Hematopoietic multipotent progenitor cell treated with erythropoietin and hydrocortisone succinate and interleukin-3 and kit ligand, for 15 days (in vitro differentiated cells): ENCODE measurements around the gene CCN6.

ENCODE experiments used
- DNase-seq: peaks from one replicate; pipeline ENCODE4 v3.0.0-alpha.2; 2015; ENCODE audit warnings: low spot score

Gene CCN6

GRCh38 chr6:112054001-112054400 is at the start of gene CCN6:
Gene CCN6, plus strand, starts transcription at chr6:112054104. Its CDS starts 254 bp downstream, at chr6:112054358.
- no peak for DNase-seq

- no peak for DNase-seq
These were observed 49.5 kb upstream of the CCN6 start for GRCh38 chr6:112004201-112005012.

GRCh38 chr6:112005013-112005371 is 48.9 kb upstream of the CCN6 start:
- DNase-seq: no peak

GRCh38 chr6:112007254-112007653 is 46.6 kb upstream of the CCN6 start:
- no peak for DNase-seq

- no peak for DNase-seq
These were observed 46.1 kb upstream of the CCN6 start for GRCh38 chr6:112007805-112008204.

GRCh38 chr6:112008482-112008881 is 45.4 kb upstream of the CCN6 start:
- no peak for DNase-seq

- DNase-seq: no peak
These were observed 43.6 kb upstream of the CCN6 start for GRCh38 chr6:112010328-112010727.

GRCh38 chr6:112013051-112013450 is 40.9 kb upstream of the CCN6 start:
- no peak for DNase-seq

- no peak for DNase-seq
These were observed 39.4 kb upstream of the CCN6 start for GRCh38 chr6:112014483-112014882.

- DNase-seq: no peak
These were observed 38.2 kb upstream of the CCN6 start for GRCh38 chr6:112015725-112016124.

GRCh38 chr6:112016320-112016719 is 37.6 kb upstream of the CCN6 start:
- DNase-seq: no peak

GRCh38 chr6:112017169-112017568 is 36.7 kb upstream of the CCN6 start:
- DNase-seq: no peak

GRCh38 chr6:112017760-112018537 is 36.0 kb upstream of the CCN6 start:
- DNase-seq: no peak

GRCh38 chr6:112018619-112019416 is 35.1 kb upstream of the CCN6 start:
- no peak for DNase-seq

- no peak for DNase-seq
These were observed 34.3 kb upstream of the CCN6 start for GRCh38 chr6:112019589-112019988.

GRCh38 chr6:112021691-112022310 is 32.1 kb upstream of the CCN6 start:
- DNase-seq: no peak

- no peak for DNase-seq
These were observed 31.2 kb upstream of the CCN6 start for GRCh38 chr6:112022749-112023148.

- DNase-seq: no peak
These were observed 29.4 kb upstream of the CCN6 start for GRCh38 chr6:112024464-112024863.

- DNase-seq: no peak
These were observed 27.0 kb upstream of the CCN6 start for GRCh38 chr6:112026933-112027332.

- DNase-seq: no peak
These were observed 25.8 kb upstream of the CCN6 start for GRCh38 chr6:112027942-112028674.

- DNase-seq: peak; percentile 66
These were observed 24.7 kb upstream of the CCN6 start for GRCh38 chr6:112029045-112029822.
